B cell (primary cell): ENCODE results near the gene DIPK1B. TPM values are rescaled to one million over a fixed set of nuclear protein-coding genes. Genes with fewer than 3 reads are reported as not detected.
A peak's percentile ranks its signal among the peaks of the same experiment; 100 is the strongest.

Experiments used
- ATAC-seq: fragments of 200-7000 bp; cut with Tn5 transposase; one replicate; pipeline ENCODE4 v1.10.0; 2021; ENCODE audit warnings: low read depth, mild to moderate bottlenecking, moderate number of reproducible peaks, moderate library complexity
- CTCF ChIA-PET: fragments of 350-600 bp; sonication (Branson Sonifier 250); formaldehyde crosslinking; loops from one replicate; lab custom pipeline; 2021; ENCODE audit warnings: antibody characterized with exemption, inconsistent platforms; lab: Charles Lee
- POLR2A ChIA-PET: fragments of 350-600 bp; sonication (Branson Sonifier 250); formaldehyde crosslinking; loops from one replicate; lab custom pipeline; 2021; ENCODE audit warnings: antibody characterized with exemption; lab: Charles Lee
- DNase-seq: peaks from one replicate; pipeline ENCODE4 v3.0.0; 2013
- H2AFZ ChIP-seq: 2 replicates; pipeline ENCODE4 v1.6.1; 2012; ENCODE audit warnings: mild to moderate bottlenecking, low read depth, low read length; ENCODE audit not compliant: insufficient read depth, poor library complexity, severe bottlenecking
- H3K27ac ChIP-seq, 2 donors: 1 replicate in 1 of 2; 2 replicates in 1 of 2; pipeline ENCODE4 v1.5.1; 2012 to 2013; ENCODE audit warnings: low read length in 2 of 2, mild to moderate bottlenecking in 2 of 2, moderate library complexity in 1 of 2
- H3K27me3 ChIP-seq, 4 experiments: fragments of 200-600 bp in 1 of 4; sonication (generic) in 1 of 4; replicated peaks in 1 of 4; 1 replicate in 2 of 4; 2 replicates in 2 of 4; pipeline versions ENCODE4 v1.6.1 to v1.7.0; 2013 to 2016; ENCODE audit warnings: low read length in 3 of 4, mild to moderate bottlenecking in 2 of 4, mixed read lengths in 1 of 4, moderate library complexity in 1 of 4; ENCODE audit not compliant: insufficient read depth in 4 of 4, control insufficient read depth in 3 of 4; ENCODE audit errors: control extremely low read depth in 1 of 4
- H3K36me3 ChIP-seq, 2 experiments: replicated peaks in 1 of 2; 1 replicate in 1 of 2; 2 replicates in 1 of 2; pipeline versions ENCODE4 v1.6.1 to v1.7.1; 2013; ENCODE audit warnings: low read length in 1 of 2; ENCODE audit not compliant: insufficient read depth in 2 of 2, control insufficient read depth in 1 of 2; ENCODE audit errors: control extremely low read depth in 1 of 2, extremely low read depth in 1 of 2
- H3K4me1 ChIP-seq, 2 donors: fragments of 200-600 bp in 1 of 2; sonication (generic) in 1 of 2; 1 replicate in 1 of 2; 2 replicates in 1 of 2; pipeline versions ENCODE4 v1.5.1 to v1.6.1; 2013 to 2017; ENCODE audit warnings: low read length in 2 of 2; ENCODE audit not compliant: control insufficient read depth in 2 of 2, insufficient read depth in 2 of 2
- H3K4me2 ChIP-seq: replicated peaks from 2 replicates; pipeline ENCODE3; 2012; ENCODE audit warnings: mild to moderate bottlenecking, low read depth, low read length; ENCODE audit not compliant: poor library complexity, severe bottlenecking
- H3K4me3 ChIP-seq, 5 experiments: fragments of 200-600 bp in 1 of 5; sonication (generic) in 1 of 5; 1 replicate in 3 of 5; 2 replicates in 2 of 5; pipeline versions ENCODE4 v1.5.1 to v1.7.0; 2011 to 2016; ENCODE audit warnings: low read length in 4 of 5, mild to moderate bottlenecking in 4 of 5, low read depth in 2 of 5, control low read depth in 1 of 5, moderate library complexity in 1 of 5; ENCODE audit not compliant: insufficient read depth in 1 of 5; ENCODE audit errors: control extremely low read depth in 1 of 5, extremely low read depth in 1 of 5
- H3K79me2 ChIP-seq: fragments of 200-600 bp; sonication (generic); one replicate; pipeline ENCODE4 v1.6.0; 2016; ENCODE audit warnings: low read length; ENCODE audit not compliant: control insufficient read depth, insufficient read depth
- H3K9ac ChIP-seq: fragments of 200-600 bp; sonication (generic); 2 replicates; pipeline ENCODE4 v1.6.1; 2017; ENCODE audit warnings: mild to moderate bottlenecking, low read length, moderate library complexity
- H3K9me3 ChIP-seq, 3 donors: one replicate each; pipeline versions ENCODE4 v1.6.1 to v1.7.1; 2013; ENCODE audit warnings: low read length in 2 of 3; ENCODE audit not compliant: control insufficient read depth in 2 of 3, insufficient read depth in 1 of 3; ENCODE audit errors: control extremely low read depth in 1 of 3
- H4K20me1 ChIP-seq: 2 replicates; pipeline ENCODE4 v1.6.0; 2012; ENCODE audit warnings: mild to moderate bottlenecking, low read length; ENCODE audit not compliant: insufficient read depth, control insufficient read depth, poor library complexity, severe bottlenecking
- H3K27ac Mint-ChIP-seq: one replicate; pipeline ENCODE4 v1.8.0; 2021; ENCODE audit warnings: mixed read lengths
- H3K27me3 Mint-ChIP-seq: one replicate; pipeline ENCODE4 v1.8.0; 2021; ENCODE audit warnings: mixed read lengths
- H3K4me1 Mint-ChIP-seq: one replicate; pipeline ENCODE4 v1.8.0; 2021; ENCODE audit warnings: mixed read lengths
- H3K4me3 Mint-ChIP-seq: one replicate; pipeline ENCODE4 v1.8.0; 2021; ENCODE audit warnings: mixed read lengths
- H3K9me3 Mint-ChIP-seq: one replicate; pipeline ENCODE4 v1.8.0; 2022; ENCODE audit warnings: mixed read lengths; ENCODE audit not compliant: insufficient read depth
- EZH2 ChIP-seq: IDR thresholded peaks from 2 replicates; pipeline ENCODE4 v1.6.1; 2012; ENCODE audit warnings: borderline replicate concordance, low read depth, mild to moderate bottlenecking, moderate library complexity, low read length; ENCODE audit not compliant: insufficient read depth, poor library complexity, severe bottlenecking
- WGBS: methylation state at CpG from one replicate; pipeline ENCODE4 v1.1.5; 2013; ENCODE audit warnings: missing lambda C conversion rate; ENCODE audit not compliant: insufficient coverage; 5-methylcytosine and 5-hydroxymethylcytosine counted together
- intact Hi-C: fragments of 100-400 bp; cut with micrococcal nuclease; formaldehyde crosslinking; loops from one replicate; pipeline ENCODE4 v1.10.0; 2022
- polyA plus RNA-seq: library from polyadenylated mRNA; depleted of rRNA; stranded (reverse); fragments of >200 nt; gene quantifications from 2 replicates; pipeline ENCODE4 v1.2.3, GENCODE V29; 2012
- total RNA-seq, 2 donors: library from RNA; stranded (reverse); fragments of 120-200 nt in 1 of 2; gene quantifications; 1 replicate in 1 of 2; 2 replicates in 1 of 2; pipeline versions ENCODE4 v1.2.3 to v1.2.4, GENCODE V29; 2013 to 2022
- TF ChIP-seq, protein P1 (sequence below): fragments of 200-600 bp; IDR thresholded peaks from one replicate; pipeline ENCODE4 v1.8.0; 2022; ENCODE audit warnings: antibody characterized with exemption, mild to moderate bottlenecking

DIPK1B gene
- total and polyA plus RNA-seq, 2 donors (not counting 1 experiment from before 2014, with no cell fraction given): 9.6 TPM

DNA sequence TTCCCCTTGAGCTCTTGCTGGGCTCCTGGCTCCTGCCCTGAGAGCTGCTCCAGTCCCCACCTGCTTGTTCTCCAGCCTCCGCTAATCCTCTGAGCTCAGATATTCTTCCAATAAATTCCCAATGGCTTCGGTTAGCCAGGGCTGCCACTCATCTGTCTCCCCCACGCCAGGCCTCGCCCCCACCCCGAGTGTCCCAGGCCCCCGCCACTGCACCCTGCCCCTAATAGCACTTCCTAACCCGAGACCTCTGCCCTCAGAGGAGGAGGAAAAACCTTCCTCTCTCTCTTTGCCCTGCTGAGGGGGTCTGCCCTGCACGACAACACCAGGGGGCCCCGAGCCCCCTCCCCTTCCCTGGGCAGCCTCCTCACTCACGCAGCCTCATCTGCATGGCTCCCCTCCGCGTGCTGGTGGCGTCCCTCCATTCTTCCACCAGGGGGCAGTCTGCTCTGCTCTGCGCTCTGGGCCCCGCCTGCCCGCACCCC, 57.4 kb downstream of the DIPK1B start:
- DNase-seq: peak; percentile 67
- peak overlapping the region; percentile 46 for H3K27ac Mint-ChIP-seq
- 18% methylated on average over 3 of the region's 16 CpGs for WGBS

GRCh38 chr9:136771907-136772415, 59.6 kb downstream of the DIPK1B start:
- Histone ChIP-seq H3K36me3 (no peaks in the 10 kb centered on the region), H3K4me3 (no peak overlapping the region), H3K27ac (no peak overlapping the region), H4K20me1 (no peaks in the 10 kb centered on the region), H3K9me3 (peaks cover 0 to 10% (median 6%) of the 10 kb centered on the region in 3 donors), H3K4me2 (no peak overlapping the region), H2AFZ (no peak overlapping the region), H3K4me1 (peaks cover 17 to 26% of the 10 kb centered on the region in 2 donors), H3K27me3 (peaks cover 0 to 8% (median 2%) of the 10 kb centered on the region in 4 experiments), H3K79me2 (no peaks in the 10 kb centered on the region), H3K9ac (no peak overlapping the region)
- intact Hi-C loops: no loop called here
- CTCF ChIA-PET: interaction anchor here (0.9 to 2.4 kb wide), 4 partner anchors 12 to 17 kb away, joined by 5 to 8 read pairs (median 6); partner anchors contain the start of gene LCN8
- Mint-ChIP-seq H3K9me3 (peaks cover 6% of the 10 kb centered on the region), H3K4me1 (peaks cover 22% of the 10 kb centered on the region), H3K4me3 (no peak overlapping the region), H3K27ac (no peak overlapping the region), H3K27me3 (peaks cover 8% of the 10 kb centered on the region)
- TF ChIP-seq, protein P1, sequence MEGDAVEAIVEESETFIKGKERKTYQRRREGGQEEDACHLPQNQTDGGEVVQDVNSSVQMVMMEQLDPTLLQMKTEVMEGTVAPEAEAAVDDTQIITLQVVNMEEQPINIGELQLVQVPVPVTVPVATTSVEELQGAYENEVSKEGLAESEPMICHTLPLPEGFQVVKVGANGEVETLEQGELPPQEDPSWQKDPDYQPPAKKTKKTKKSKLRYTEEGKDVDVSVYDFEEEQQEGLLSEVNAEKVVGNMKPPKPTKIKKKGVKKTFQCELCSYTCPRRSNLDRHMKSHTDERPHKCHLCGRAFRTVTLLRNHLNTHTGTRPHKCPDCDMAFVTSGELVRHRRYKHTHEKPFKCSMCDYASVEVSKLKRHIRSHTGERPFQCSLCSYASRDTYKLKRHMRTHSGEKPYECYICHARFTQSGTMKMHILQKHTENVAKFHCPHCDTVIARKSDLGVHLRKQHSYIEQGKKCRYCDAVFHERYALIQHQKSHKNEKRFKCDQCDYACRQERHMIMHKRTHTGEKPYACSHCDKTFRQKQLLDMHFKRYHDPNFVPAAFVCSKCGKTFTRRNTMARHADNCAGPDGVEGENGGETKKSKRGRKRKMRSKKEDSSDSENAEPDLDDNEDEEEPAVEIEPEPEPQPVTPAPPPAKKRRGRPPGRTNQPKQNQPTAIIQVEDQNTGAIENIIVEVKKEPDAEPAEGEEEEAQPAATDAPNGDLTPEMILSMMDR: no peak
- TF ChIP-seq EZH2: no peak
- no peak for ATAC-seq
- POLR2A ChIA-PET: no interaction called here
- WGBS: 40% methylated on average over 1 of the region's 3 CpGs
- DNase-seq: no peak

More for the DNA sequence above, 57.4 kb downstream of the DIPK1B start:
- Histone ChIP-seq H3K9me3 (peaks cover 0 to 10% (median 6%) of the 10 kb centered on the region in 3 donors), H3K27me3 (peaks cover 0 to 8% (median 0%) of the 10 kb centered on the region in 4 experiments), H3K4me1 (peaks cover 23 to 45% of the 10 kb centered on the region in 2 donors), H2AFZ (no peak overlapping the region), H3K36me3 (no peaks in the 10 kb centered on the region), H4K20me1 (no peaks in the 10 kb centered on the region), H3K9ac (no peak overlapping the region), H3K4me2 (peak overlapping the region; percentile 30), H3K27ac (no peak overlapping the region), H3K79me2 (no peaks in the 10 kb centered on the region), H3K4me3 (no peak overlapping the region)
- intact Hi-C loops: no loop called here
- Mint-ChIP-seq H3K4me1 (peaks cover 37% of the 10 kb centered on the region), H3K9me3 (peaks cover 6% of the 10 kb centered on the region), H3K27me3 (peaks cover 6% of the 10 kb centered on the region), H3K4me3 (peak overlapping the region; percentile 37)
- TF ChIP-seq, protein P1: peak; percentile 33
- no peak for TF ChIP-seq EZH2
- ChIA-PET CTCF (interaction anchor here (0.6 to 4.6 kb wide), 6 partner anchors 8 to 266 kb away, joined by 3 to 24 read pairs (median 5); partner anchors contain the start of gene LCN8), POLR2A (interaction anchor here (1.7 kb wide), 1 partner anchor 12 kb away, joined by 4 read pairs; no protein-coding TSS in a partner anchor)
- no peak for ATAC-seq
